ENCODE data around the gene LAT.
A peak's percentile ranks its signal among the peaks of the same experiment; 100 is the strongest.

LAT gene

GRCh38 chr16:28986046-28986445 is 1.2 kb downstream of the LAT start:
- H3K27ac ChIP-seq (ENCODE audit: insufficient read depth, low read length, poor library complexity, severe bottlenecking) = peak overlapping the region; percentile 90
- H3K4me3 ChIP-seq (ENCODE audit: insufficient read depth, low read depth, low read length, poor library complexity, severe bottlenecking) = peak overlapping the region; percentile 95
- H3K36me3 ChIP-seq (ENCODE audit: control insufficient read depth, insufficient read depth, low read length) = peaks cover 39% of the 10 kb centered on the region
- H3K27me3 ChIP-seq (replicated peaks; ENCODE audit: control insufficient read depth, insufficient read depth, low read length, poor library complexity, severe bottlenecking) = no peaks in the 10 kb centered on the region
- H3K9me3 ChIP-seq (ENCODE audit: control insufficient read depth, low read length) = no peaks in the 10 kb centered on the region
- H3K4me1 ChIP-seq (ENCODE audit: control insufficient read depth, insufficient read depth, low read length, poor library complexity, severe bottlenecking) = peaks cover 45% of the 10 kb centered on the region
- no peak for DNase-seq

- peaks cover 35% of the 10 kb centered on the region for H3K36me3 ChIP-seq (ENCODE audit: control insufficient read depth, insufficient read depth, low read length)
- H3K9me3 ChIP-seq (ENCODE audit: control insufficient read depth, low read length) = no peaks in the 10 kb centered on the region
- no peak for DNase-seq
- peaks cover 45% of the 10 kb centered on the region for H3K4me1 ChIP-seq (ENCODE audit: control insufficient read depth, insufficient read depth, low read length, poor library complexity, severe bottlenecking)
- H3K27me3 ChIP-seq (replicated peaks; ENCODE audit: control insufficient read depth, insufficient read depth, low read length, poor library complexity, severe bottlenecking) = no peaks in the 10 kb centered on the region
- peak overlapping the region; percentile 90 for H3K27ac ChIP-seq (ENCODE audit: insufficient read depth, low read length, poor library complexity, severe bottlenecking)
- peak overlapping the region; percentile 95 for H3K4me3 ChIP-seq (ENCODE audit: insufficient read depth, low read depth, low read length, poor library complexity, severe bottlenecking)
These were observed 1.6 kb downstream of the LAT start for GRCh38 chr16:28986492-28986891.

DNA sequence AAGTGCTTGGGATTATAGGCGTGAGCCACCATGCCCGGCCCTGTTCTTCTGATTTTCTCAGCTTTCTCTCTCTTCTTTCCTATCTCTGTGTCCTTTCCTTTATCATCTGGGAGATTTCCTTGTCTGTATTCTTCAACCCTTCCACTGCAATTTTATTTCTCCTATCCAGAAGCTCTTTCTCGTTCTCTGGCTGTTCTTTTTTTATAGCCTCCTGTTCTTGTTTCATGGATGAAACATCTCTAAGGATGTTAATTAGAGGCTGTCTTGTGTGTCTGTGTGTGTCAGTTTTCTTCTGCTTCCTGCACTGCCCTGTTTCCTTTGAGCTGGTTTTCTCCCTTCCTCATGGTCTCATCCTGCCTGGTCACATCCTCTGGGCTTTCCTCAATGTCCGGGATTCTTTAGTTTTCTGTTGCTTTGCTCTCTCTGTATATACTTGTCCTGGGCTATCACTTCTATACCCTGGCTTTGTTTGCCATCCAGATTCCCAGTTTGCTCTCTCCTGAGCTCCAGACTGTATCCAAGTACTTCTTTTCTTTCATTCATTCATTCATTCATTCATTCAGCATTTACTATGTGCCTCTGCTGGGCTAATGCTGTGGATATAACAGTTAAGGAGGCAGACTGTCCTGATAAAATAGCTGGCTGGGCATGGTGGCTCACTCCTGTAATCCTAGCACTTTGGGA is 2.5 kb downstream of the LAT start:
- Histone ChIP-seq H3K9me3 (ENCODE audit: control insufficient read depth, low read length) (no peaks in the 10 kb centered on the region), H3K36me3 (ENCODE audit: control insufficient read depth, insufficient read depth, low read length) (peaks cover 30% of the 10 kb centered on the region), H3K27ac (ENCODE audit: insufficient read depth, low read length, poor library complexity, severe bottlenecking) (peak overlapping the region; percentile 90), H3K4me3 (ENCODE audit: insufficient read depth, low read depth, low read length, poor library complexity, severe bottlenecking) (no peak overlapping the region), H3K4me1 (ENCODE audit: control insufficient read depth, insufficient read depth, low read length, poor library complexity, severe bottlenecking) (peaks cover 45% of the 10 kb centered on the region), H3K27me3 (replicated peaks; ENCODE audit: control insufficient read depth, insufficient read depth, low read length, poor library complexity, severe bottlenecking) (no peaks in the 10 kb centered on the region)
- DNase-seq = no peak

DNA sequence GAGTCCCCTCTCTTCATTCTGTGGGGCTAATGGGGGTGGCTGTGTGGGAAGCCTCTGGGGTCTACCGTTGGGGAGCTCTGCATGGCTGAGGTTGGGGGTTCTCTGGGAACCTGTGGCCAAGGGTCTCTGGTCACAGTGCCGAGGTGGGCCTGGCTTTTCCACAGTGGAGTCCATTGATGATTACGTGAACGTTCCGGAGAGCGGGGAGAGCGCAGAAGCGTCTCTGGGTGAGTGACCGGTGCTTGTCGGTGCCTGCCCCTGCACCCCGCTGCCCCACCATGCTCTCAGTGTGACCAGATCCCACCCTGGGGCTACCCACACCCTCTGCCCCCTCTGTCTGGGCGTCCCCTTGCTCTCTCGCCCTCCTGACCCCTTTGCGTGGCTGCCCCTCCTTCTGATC is 4.5 kb downstream of the LAT start:
- Histone ChIP-seq H3K9me3 (ENCODE audit: control insufficient read depth, low read length) (no peaks in the 10 kb centered on the region), H3K4me3 (ENCODE audit: insufficient read depth, low read depth, low read length, poor library complexity, severe bottlenecking) (peak overlapping the region; percentile 32), H3K36me3 (ENCODE audit: control insufficient read depth, insufficient read depth, low read length) (peaks cover 24% of the 10 kb centered on the region), H3K27me3 (replicated peaks; ENCODE audit: control insufficient read depth, insufficient read depth, low read length, poor library complexity, severe bottlenecking) (no peaks in the 10 kb centered on the region), H3K4me1 (ENCODE audit: control insufficient read depth, insufficient read depth, low read length, poor library complexity, severe bottlenecking) (peaks cover 36% of the 10 kb centered on the region), H3K27ac (ENCODE audit: insufficient read depth, low read length, poor library complexity, severe bottlenecking) (peak overlapping the region; percentile 90)
- no peak for DNase-seq

- H3K4me3 ChIP-seq (ENCODE audit: insufficient read depth, low read depth, low read length, poor library complexity, severe bottlenecking) = no peak overlapping the region
- H3K36me3 ChIP-seq (ENCODE audit: control insufficient read depth, insufficient read depth, low read length) = peaks cover 24% of the 10 kb centered on the region
- H3K9me3 ChIP-seq (ENCODE audit: control insufficient read depth, low read length) = no peaks in the 10 kb centered on the region
- peak overlapping the region; percentile 90 for H3K27ac ChIP-seq (ENCODE audit: insufficient read depth, low read length, poor library complexity, severe bottlenecking)
- H3K4me1 ChIP-seq (ENCODE audit: control insufficient read depth, insufficient read depth, low read length, poor library complexity, severe bottlenecking) = peaks cover 32% of the 10 kb centered on the region
- DNase-seq = peak in 1 of 3 donors; percentile 38
- no peaks in the 10 kb centered on the region for H3K27me3 ChIP-seq (replicated peaks; ENCODE audit: control insufficient read depth, insufficient read depth, low read length, poor library complexity, severe bottlenecking)
These were observed 5.7 kb downstream of the LAT start for GRCh38 chr16:28990375-28991040.

GRCh38 chr16:28991687-28992086 is 6.8 kb downstream of the LAT start:
- Histone ChIP-seq H3K27ac (ENCODE audit: insufficient read depth, low read length, poor library complexity, severe bottlenecking) (peak overlapping the region; percentile 90), H3K4me1 (ENCODE audit: control insufficient read depth, insufficient read depth, low read length, poor library complexity, severe bottlenecking) (peaks cover 27% of the 10 kb centered on the region), H3K27me3 (replicated peaks; ENCODE audit: control insufficient read depth, insufficient read depth, low read length, poor library complexity, severe bottlenecking) (no peaks in the 10 kb centered on the region), H3K4me3 (ENCODE audit: insufficient read depth, low read depth, low read length, poor library complexity, severe bottlenecking) (no peak overlapping the region), H3K36me3 (ENCODE audit: control insufficient read depth, insufficient read depth, low read length) (peaks cover 24% of the 10 kb centered on the region), H3K9me3 (ENCODE audit: control insufficient read depth, low read length) (no peaks in the 10 kb centered on the region)
- DNase-seq = no peak

- DNase-seq = no peak
- H3K27ac ChIP-seq (ENCODE audit: insufficient read depth, low read length, poor library complexity, severe bottlenecking) = no peak overlapping the region
- peaks cover 27% of the 10 kb centered on the region for H3K4me1 ChIP-seq (ENCODE audit: control insufficient read depth, insufficient read depth, low read length, poor library complexity, severe bottlenecking)
These were observed 7.6 kb downstream of the LAT start for GRCh38 chr16:28992496-28992895.

GRCh38 chr16:28998837-28999236 is 14.0 kb downstream of the LAT start:
- no peaks in the 10 kb centered on the region for H3K9me3 ChIP-seq (ENCODE audit: control insufficient read depth, low read length)
- no peak overlapping the region for H3K27ac ChIP-seq (ENCODE audit: insufficient read depth, low read length, poor library complexity, severe bottlenecking)
- no peaks in the 10 kb centered on the region for H3K36me3 ChIP-seq (ENCODE audit: control insufficient read depth, insufficient read depth, low read length)
- no peaks in the 10 kb centered on the region for H3K27me3 ChIP-seq (replicated peaks; ENCODE audit: control insufficient read depth, insufficient read depth, low read length, poor library complexity, severe bottlenecking)
- peaks cover 3% of the 10 kb centered on the region for H3K4me1 ChIP-seq (ENCODE audit: control insufficient read depth, insufficient read depth, low read length, poor library complexity, severe bottlenecking)
- H3K4me3 ChIP-seq (ENCODE audit: insufficient read depth, low read depth, low read length, poor library complexity, severe bottlenecking) = no peak overlapping the region
- no peak for DNase-seq

More at GRCh38 chr16:28992496-28992895, 7.6 kb downstream of the LAT start:
- H3K36me3 ChIP-seq (ENCODE audit: control insufficient read depth, insufficient read depth, low read length) = peaks cover 20% of the 10 kb centered on the region
- no peaks in the 10 kb centered on the region for H3K27me3 ChIP-seq (replicated peaks; ENCODE audit: control insufficient read depth, insufficient read depth, low read length, poor library complexity, severe bottlenecking)
- no peak overlapping the region for H3K4me3 ChIP-seq (ENCODE audit: insufficient read depth, low read depth, low read length, poor library complexity, severe bottlenecking)
- no peaks in the 10 kb centered on the region for H3K9me3 ChIP-seq (ENCODE audit: control insufficient read depth, low read length)

DNA sequence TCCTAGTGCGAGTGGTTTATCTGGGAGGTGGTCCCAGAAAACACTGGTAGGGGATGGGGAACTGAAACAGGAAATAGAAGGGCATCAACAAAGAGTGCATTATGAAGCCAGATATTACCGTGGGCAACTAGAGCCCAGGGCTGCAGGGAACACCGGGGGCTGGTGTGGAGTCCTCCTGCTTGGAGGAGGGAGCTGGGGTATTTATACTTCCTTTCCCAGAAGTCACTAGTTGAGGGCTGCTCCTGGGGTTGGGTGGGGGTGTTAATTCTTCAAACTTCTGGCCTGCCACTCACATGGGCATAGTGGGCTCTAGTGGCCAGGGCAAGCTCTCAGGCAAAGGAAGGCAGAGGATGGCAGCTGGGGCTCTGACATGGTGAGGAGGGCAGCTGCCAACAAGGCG is 14.7 kb downstream of the LAT start:
- Histone ChIP-seq H3K4me1 (ENCODE audit: control insufficient read depth, insufficient read depth, low read length, poor library complexity, severe bottlenecking) (peaks cover 3% of the 10 kb centered on the region), H3K27me3 (replicated peaks; ENCODE audit: control insufficient read depth, insufficient read depth, low read length, poor library complexity, severe bottlenecking) (no peaks in the 10 kb centered on the region), H3K27ac (ENCODE audit: insufficient read depth, low read length, poor library complexity, severe bottlenecking) (no peak overlapping the region), H3K9me3 (ENCODE audit: control insufficient read depth, low read length) (no peaks in the 10 kb centered on the region), H3K4me3 (ENCODE audit: insufficient read depth, low read depth, low read length, poor library complexity, severe bottlenecking) (no peak overlapping the region), H3K36me3 (ENCODE audit: control insufficient read depth, insufficient read depth, low read length) (no peaks in the 10 kb centered on the region)
- no peak for DNase-seq

GRCh38 chr16:29000019-29000418 is 15.2 kb downstream of the LAT start:
- DNase-seq = no peak
- Histone ChIP-seq H3K36me3 (ENCODE audit: control insufficient read depth, insufficient read depth, low read length) (no peaks in the 10 kb centered on the region), H3K4me3 (ENCODE audit: insufficient read depth, low read depth, low read length, poor library complexity, severe bottlenecking) (no peak overlapping the region)

More at GRCh38 chr16:29000019-29000418, 15.2 kb downstream of the LAT start:
- no peaks in the 10 kb centered on the region for H3K9me3 ChIP-seq (ENCODE audit: control insufficient read depth, low read length)
- peaks cover 3% of the 10 kb centered on the region for H3K4me1 ChIP-seq (ENCODE audit: control insufficient read depth, insufficient read depth, low read length, poor library complexity, severe bottlenecking)
- H3K27ac ChIP-seq (ENCODE audit: insufficient read depth, low read length, poor library complexity, severe bottlenecking) = no peak overlapping the region
- H3K27me3 ChIP-seq (replicated peaks; ENCODE audit: control insufficient read depth, insufficient read depth, low read length, poor library complexity, severe bottlenecking) = no peaks in the 10 kb centered on the region

Data from effector memory CD4-positive, alpha-beta T cell (primary cell).